HG03135 (cell line): ENCODE data around the gene ADRA2C.
"Not testable (repeated sequence)": the region's sequence is repeated elsewhere in the genome, so short reads cannot be mapped to it uniquely, and the experiment has no call there.

ENCODE experiments used
- ATAC-seq: cut with Tn5 transposase; IDR thresholded peaks from one replicate; pipeline ENCODE4 v1.9.1; 2021; ENCODE audit warnings: mild to moderate bottlenecking, moderate library complexity; ENCODE audit not compliant: unreplicated experiment

The ADRA2C gene

DNA sequence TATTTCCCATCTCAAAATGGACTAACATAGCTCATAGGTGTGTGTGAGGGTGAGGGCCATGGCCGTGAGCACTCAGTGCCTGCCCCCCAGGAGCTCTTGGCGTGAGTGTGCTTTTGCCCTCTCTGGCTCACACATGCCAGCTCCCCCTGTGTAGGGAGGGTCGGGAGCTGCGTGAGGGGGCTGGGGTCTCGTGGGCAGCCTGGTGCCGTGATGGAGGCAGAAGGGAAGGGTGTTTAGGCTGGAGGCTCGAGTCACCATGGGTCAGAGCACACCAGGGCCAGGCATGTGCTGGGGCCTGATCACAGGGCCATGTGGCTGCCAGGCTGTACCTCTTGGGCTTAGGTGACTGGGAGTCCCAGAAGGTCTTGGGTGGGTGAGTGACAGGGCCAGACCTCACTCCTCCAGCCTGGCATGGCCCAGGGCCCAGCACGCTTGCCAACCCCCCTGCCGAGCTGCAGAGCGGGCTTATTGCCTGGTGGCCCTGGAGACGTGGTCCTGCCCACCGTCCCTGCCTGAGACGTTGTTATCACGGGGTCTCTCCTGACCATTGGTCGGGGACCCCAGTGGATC is 44.0 kb downstream of the ADRA2C start:
- ATAC-seq = no peak

DNA sequence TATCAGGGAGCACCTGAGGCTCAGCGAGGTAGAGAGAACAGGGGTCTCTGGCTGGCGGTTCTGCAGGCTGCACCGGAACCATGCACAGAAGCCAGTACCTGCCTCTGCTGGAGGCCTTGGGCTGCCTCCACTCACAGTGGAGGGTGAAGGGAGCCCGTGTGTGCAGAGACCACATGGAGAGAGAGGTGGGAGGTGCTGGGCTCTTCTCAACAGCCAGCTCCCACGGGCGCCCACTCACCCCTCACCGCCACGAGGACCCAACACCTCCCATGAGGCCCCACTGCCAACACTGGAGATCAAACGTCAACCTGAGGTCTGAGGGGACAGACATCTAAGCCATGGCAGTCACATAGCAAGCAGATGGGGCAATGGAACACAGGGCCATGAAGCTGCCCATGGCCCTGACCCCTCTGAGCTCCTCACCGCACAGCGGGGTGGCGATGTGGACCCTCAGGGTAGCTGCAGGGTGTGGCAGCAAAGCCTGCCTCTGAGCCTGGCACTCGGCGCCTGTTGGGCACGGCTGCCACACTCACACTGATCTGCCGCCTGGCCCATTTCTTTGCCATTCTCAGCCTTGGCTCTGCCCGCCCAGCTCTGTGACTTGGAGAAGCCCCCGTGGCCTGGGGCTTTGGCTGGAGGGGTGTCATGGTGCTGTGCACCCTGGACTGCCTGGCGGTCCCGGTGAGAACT is 44.8 kb downstream of the ADRA2C start:
- no peak for ATAC-seq

DNA sequence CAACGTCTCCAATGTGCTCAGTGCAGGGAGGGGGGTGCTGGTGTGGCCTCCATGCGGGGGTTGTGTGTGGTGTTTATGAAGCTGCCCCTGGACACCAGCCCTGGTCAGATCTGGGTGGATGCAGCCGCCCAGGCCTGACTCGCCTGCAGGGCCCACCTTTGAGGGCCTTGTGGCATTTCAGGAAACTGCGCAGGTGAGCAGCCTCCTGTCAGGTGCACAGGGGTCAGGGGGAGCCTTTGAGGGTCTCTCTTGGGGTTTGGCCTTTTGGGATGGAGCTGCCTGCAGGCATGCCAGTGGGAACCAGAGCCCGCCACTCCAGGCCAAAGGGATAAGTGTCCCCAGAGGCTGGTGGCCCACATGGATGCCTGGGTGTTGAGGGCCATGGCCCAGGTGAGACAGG is 45.4 kb downstream of the ADRA2C start:
- ATAC-seq = no peak

DNA sequence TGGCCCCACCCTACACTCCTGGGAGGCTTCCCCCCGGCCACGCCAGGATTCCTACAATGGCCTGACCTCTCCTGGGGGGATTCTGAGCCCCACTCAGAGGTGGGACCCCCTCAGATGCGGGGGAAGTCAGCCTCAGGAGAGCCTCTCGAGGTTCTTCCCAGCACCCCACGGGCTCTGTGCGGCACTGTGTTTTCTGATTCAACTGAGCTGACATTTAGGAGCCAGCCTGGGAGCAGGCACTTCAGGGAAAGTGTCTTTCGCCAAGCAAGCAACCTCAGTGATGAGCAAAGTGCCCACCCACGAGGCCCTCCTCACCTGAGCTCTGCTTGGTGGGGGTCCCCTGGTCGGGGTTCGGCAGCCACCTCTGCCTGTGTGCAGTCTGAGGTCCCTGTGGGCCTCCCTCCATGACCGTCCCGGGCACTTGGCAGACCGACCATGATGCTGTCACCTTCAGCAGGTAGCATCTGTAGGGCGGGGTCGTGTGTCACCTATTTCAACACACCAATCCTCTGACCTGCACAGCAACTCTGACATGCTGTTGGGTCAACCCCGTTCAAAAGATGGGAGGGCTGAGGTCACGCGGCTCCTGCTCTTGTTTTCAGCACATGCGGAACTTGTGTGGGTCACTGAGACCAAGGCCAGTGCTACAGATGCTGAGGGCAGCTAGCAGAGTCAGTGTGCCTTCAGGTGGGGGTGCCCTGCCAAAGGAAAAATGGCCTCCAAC is 46.2 kb downstream of the ADRA2C start:
- no peak for ATAC-seq

DNA sequence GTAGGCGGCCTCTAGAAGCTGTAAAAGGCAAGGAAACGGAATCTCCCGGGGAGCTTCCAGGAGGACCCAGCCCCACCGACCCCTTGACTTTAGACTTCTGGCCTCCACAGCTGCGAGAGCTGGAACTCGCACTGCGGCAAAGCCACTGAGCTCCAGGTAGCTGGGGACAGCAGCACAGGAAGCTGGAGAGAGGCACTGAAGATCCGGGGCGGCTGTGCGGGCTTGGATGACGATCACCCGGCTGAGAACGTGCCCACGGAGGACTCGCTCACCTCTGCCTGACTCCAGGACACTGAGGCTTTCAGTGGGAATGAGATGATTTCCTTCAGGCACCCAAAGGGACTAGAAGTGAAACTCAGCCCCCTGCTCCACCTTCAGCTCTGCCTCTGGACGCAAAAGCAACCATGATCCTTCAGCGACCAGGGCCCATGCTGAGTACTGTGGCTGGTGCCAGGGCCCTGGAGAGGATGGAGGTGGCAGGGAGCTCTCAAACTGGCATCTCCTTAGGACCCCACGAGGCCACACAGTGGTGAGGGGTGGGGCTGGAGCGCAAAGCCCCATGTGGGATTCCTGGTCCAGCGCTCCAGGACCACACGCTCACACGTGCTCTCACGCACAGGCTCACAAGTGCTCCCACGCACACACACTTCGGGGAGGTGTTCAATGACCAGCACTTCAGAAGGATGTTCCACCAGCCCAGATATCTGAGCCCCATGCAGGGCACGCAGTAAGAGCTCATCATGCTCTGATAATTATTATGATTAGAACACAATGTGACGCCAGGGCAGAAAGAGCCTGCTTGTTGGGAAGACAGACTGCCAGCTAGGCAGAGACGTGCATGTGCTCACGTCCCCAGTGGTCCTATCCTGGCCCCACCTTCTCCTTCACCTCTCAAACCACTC is 47.2 kb downstream of the ADRA2C start:
- ATAC-seq = no peak

DNA sequence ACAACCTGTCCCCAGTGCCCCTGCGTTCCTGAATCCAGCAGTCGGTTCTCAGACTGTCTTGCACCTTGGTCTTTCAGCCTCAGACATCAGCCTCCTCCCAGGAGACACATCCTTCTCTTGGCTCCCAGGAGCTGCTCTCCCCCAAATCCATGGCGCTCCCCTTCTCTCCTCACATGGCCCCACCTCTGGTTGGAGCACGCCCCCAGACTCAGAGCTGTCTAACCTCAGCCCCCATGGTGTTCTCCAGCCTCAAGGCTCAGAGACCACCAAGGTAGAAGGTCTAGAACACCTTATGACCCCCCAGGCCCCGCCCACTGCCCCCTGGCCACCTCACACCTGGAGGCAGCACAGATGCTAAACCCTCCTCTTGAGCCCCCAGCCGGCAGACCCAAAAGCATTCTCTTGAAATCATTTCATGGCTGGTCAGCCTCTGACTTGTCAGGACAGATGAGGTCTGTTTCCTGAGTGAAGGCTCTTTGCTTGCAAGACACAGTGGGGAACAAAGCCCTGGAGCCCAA is 47.9 kb downstream of the ADRA2C start:
- no peak for ATAC-seq

DNA sequence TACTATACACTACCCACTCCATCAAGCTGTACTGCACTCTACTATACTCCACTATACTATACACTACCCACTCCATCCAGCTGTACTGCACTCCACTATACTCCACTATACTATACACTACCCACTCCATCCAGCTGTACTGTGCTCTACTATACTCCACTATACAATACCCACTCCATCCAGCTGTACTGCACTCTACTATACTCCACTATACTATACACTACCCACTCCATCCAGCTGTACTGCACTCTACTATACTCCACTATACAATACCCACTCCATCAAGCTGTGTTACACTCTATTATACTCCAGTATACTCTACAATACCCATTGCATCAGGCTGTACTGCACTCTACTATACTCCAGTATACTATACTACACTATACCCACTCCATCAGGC is 48.7 kb downstream of the ADRA2C start:
- ATAC-seq = not testable (repeated sequence)

DNA sequence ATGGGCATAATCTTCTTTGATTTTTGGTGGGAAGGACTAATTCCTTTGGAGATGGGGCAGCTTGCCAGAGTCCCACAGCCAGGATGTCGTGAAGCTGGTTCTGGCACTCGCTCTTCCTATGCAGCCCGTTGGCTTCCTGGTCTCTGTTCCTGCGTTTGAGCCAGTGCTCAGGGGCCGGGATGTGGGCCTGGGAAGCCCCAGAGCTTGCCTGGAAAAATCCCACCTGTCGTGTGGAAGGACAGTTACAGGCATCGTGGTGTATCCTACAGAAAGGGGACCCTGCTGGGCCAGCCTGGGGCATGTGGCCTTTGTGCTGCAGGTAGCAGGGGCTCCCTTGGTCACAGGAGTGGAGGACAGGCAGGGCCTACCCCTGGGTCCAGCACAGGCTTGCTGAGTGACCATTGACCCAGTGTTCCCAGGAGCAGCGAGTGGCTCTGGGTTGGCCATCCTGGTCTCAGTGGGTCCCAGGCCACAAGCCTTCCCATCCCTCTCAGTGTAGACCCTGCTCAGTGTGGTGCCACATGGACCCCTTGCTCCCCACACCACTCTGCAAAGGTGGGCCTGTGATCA is 50.2 kb downstream of the ADRA2C start:
- ATAC-seq = no peak

DNA sequence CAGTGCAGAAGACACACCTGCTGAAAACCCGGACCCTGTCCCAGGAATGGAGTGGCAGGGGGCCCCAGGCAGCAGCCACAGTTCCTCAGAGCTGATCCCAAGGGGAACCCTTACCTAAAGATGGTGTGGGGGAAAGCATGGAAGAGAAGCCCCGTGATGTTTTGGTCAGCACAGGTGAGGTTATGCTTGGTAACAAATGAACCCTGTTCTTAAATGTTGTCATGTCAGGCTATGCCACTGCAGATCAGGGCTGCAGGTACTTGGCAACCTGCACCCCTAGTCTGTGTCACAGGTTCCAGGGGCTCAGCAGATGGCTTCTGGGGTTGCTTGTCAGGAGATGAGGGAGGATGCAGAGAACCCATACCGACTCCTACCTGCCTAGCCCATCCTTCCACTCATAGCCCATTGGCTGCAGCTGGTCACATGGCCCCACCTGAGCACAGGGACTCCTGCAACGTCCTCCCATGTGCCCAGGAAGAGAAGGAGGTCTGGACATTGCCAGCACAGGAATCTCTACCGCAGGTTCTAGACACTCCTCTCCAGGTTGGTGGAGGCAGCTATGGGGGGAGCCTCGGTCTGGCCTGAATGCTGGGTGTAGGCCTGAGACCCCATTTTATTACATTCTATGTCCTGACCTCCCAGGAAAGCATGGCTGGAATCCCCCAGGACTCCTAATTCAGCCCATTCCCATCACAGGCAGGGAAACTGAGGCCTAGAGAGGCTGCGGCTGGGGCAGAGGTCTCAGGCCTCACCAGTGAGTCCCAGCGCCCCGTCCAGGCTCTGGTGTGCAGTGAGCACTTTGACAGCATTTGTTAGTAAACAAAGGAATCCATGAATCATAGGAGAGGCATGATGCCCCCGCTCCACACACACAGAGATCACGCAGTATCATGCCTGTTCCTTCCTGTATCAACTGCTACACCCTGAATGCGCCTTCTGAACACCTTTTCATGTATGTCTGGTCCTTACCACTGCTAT is 51.1 kb downstream of the ADRA2C start:
- ATAC-seq = no peak
